SK-N-SH (cell line): ENCODE data around the gene S100A2.

ENCODE experiments used
- CTCF ChIP-seq: fragments of 200-600 bp; sonication (generic); IDR thresholded peaks from 2 replicates; pipeline ENCODE4 v1.6.1; 2017; ENCODE audit warnings: antibody characterized with exemption, mild to moderate bottlenecking, moderate library complexity
- EZH2phosphoT487 ChIP-seq: fragments of 200-600 bp; sonication (generic); IDR thresholded peaks from 2 replicates; pipeline ENCODE4 v1.6.1; 2017; ENCODE audit warnings: low read depth, mixed run types, mild to moderate bottlenecking, antibody characterized with exemption, moderate library complexity, borderline replicate concordance
- PBX3 ChIP-seq: IDR thresholded peaks from 2 replicates; pipeline ENCODE4; 2012
- POLR2AphosphoS5 ChIP-seq: IDR thresholded peaks from 2 replicates; pipeline ENCODE4 v1.6.1; 2012; ENCODE audit warnings: low read depth, low read length
- TAF1 ChIP-seq: IDR thresholded peaks from 2 replicates; pipeline ENCODE4 v1.6.1; 2012; ENCODE audit warnings: low read depth, mild to moderate bottlenecking, low read length, moderate library complexity, borderline replicate concordance

- no peak for TF ChIP-seq EZH2phosphoT487
- TF ChIP-seq CTCF = no peak
- no peak for TF ChIP-seq POLR2AphosphoS5
- TF ChIP-seq PBX3 = no peak
- TF ChIP-seq TAF1 = no peak
These were observed 11.7 kb downstream of the S100A2 start for GRCh38 chr1:153553830-153554541.
